Endothelial cell of hepatic sinusoid (primary cell): ENCODE measurements around the gene FAM131B.
"Not testable (repeated sequence)": the region's sequence is repeated elsewhere in the genome, so short reads cannot be mapped to it uniquely, and the experiment has no call there.

ENCODE experiments used
- in situ Hi-C: cut with HindIII; loops from 2 replicates; pipeline ENCODE4 v1.10.0; 2017; ENCODE audit warnings: low sequenced_read_pairs

Gene FAM131B

DNA sequence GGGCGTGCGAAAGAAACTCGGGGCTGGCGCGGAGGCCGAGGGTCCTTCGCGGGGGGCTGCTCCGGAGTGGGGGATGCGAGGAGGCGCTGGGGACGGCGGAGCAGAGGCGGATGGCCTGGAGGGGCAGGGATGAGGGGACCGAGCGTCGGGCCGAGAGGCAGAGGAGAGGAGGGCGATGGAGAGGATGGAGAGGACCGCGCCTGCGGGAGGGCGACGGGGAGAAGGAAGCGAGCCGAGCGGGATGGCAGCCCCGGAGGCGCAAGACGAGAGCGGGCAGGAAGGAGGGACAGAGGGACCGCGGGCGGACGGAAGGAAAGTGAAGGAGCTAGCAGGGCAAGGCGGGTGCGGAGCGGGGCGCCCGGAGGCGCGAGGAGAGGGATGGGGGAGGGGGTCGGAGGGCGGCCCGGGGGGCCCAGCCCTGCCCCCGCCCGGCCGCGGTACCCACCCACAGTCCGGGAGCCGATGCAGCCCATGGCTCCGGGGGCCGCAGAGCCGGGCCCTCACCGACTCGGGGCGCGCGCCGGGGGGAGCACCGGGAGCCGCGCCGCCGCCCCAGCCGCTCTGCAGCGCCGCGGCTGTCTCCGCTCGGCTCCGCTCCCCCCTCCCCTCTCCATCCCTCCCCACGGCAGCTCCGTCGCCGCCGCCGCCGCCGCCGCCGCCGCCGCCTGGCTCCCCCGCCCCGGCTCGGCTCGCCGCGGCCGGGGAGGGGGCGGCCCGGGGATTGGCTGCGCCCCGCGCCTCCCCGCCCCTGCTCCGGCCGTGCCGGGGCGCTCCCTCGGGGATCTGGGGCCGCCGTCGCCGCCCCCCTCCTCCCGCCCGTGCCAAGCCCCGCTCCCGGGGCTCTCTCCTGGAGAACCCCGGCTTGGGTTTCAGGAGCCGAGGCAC lies at the start of gene FAM131B:
FAM131B (minus strand) TSS at position 583 of the 885 bp plus-strand sequence; CDS start at position 473, 110 bp downstream.
- in situ Hi-C loops: no loop called here

DNA sequence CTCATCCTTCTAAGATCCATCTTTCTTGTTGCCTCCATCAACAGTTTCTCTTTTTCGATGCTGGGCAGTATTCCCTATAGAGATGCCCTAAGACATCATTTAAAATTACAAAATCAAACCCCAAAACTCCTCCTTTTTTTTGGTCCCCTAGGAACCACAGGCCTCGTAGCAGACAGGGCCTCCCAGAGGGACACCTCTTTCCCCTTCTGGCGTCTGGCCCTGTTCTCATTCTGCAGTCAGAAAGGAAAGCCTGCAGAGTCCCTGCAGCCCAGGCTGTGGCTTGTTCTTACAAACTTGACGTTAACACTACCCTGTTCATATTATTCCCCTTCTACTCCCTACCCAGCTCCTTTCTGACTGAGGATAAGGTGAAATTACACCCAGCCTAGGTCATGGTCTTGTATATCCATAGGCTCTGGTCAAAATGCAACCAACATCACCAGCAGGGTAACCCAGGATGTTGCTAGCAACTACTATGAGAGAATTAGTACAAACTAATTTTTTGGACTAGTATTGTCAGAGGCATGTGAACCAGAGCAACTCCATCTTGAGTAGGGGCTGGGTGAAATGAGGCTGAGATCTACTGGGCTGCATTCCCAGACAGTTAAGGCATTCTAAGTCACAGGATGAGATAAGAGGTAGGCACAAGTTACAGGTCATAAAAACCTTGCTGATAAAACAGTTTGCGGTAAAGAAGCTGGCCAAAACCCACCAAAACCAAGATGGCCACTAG lies 49.6 kb upstream of the FAM131B start:
- in situ Hi-C loops: loop anchor here (10.0 kb wide), 1 partner anchor 397 kb away; no protein-coding TSS in a partner anchor

DNA sequence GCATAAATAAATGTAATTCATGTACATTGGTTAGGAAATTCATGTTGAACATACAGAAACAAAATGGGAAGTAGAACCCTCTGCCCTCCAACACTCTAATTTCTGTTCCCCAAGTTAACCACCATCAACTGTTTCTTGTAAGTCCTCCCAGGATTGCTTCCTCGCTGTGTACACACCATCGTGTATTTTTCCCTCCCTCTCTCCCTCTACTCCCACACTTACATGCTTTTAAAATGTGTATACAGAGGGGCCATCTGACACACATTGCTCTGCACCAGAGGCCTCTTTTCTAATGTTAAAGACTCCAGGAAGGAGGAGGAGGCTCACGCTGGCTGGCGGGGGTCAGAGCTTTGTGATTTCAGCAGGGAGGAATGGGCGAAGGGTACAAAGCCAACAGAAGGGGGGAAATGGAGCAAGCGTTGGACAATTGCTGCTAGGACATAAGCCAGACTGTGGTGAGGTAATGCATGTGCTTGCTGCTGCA lies 48.0 kb upstream of the FAM131B start:
- in situ Hi-C loops: loop anchor here (10.0 kb wide), 1 partner anchor 396 kb away; no protein-coding TSS in a partner anchor

GRCh38 chr7:143408686-143409561 lies 46.4 kb upstream of the FAM131B start, which contains the start of gene EPHA1:
Gene EPHA1, minus strand, starts transcription at chr7:143408856. Its CDS starts 51 bp downstream, at chr7:143408805.
- in situ Hi-C loops: no loop called here

DNA sequence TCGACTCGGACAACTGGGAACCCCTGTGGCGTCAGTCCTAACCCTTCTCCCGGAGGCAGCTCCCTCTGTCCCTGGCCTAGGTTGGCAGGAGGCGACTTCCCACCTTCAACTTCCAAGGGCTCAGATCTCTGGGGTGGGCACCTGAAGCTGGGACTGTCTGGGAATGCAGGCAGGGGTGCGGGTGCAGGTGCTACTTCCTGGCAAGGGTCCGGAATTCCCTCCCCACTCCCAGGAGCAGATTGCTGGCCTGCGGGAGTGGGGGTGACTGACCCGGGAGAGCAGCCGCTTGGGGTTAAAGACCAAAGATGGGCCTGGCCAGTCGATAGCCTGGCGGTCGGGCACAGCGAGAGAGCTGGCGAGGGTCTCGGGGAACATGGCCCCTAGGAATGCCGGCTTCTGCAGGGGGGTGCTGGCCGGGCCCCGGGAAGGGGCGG lies 45.8 kb upstream of the FAM131B start:
- in situ Hi-C loops: no loop called here

DNA sequence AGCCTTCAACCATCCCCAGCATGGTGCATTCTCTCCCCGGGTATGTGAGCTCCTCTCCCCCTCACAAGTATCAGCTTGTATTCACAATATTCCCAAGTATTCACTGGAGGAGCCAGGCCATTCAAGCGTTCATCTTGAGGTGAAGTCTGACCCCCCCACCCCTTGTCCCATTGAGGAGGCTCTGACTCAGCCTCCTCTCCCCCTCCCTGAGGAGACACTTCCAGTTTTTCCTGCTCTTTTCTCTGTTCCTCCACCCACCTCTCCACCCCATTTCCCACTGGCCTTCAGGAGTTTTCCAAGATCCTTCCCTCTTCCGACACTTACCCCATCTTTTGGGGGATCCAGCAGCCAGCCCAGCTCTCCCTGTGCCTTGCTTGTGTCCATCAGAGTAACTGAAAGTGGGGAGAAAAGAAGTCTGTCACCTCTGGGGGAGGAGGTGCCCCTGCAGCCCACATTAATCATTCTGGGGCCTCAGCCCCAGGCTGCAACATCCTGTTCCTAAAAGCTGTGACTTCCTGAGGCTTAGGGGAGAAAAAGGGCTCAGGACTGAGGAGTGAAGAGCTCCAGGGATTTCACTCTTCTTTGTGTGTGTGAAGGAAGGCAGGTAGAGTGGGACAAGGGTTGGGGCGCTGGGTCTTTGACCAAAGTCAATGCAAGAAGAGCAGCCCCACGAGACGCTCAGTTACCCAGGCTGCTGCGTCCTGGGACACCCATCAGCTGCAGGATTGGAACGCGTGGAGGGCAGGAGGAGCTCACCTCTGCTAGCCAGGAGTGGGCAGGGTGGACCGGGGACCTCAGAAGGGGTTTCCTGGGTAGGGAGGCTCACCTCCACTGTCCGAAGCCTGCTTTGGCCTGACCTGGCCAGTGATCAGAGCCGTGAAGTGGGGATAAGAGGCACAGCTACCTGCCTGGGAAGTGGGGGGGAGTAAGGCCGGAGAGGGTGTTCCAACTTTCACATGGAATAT lies 45.1 kb upstream of the FAM131B start:
- in situ Hi-C loops: no loop called here

GRCh38 chr7:143406002-143406357 lies 43.5 kb upstream of the FAM131B start:
- in situ Hi-C loops: no loop called here

- in situ Hi-C loops: no loop called here
Observed at GRCh38 chr7:143405173-143406001, 42.9 kb upstream of the FAM131B start.

DNA sequence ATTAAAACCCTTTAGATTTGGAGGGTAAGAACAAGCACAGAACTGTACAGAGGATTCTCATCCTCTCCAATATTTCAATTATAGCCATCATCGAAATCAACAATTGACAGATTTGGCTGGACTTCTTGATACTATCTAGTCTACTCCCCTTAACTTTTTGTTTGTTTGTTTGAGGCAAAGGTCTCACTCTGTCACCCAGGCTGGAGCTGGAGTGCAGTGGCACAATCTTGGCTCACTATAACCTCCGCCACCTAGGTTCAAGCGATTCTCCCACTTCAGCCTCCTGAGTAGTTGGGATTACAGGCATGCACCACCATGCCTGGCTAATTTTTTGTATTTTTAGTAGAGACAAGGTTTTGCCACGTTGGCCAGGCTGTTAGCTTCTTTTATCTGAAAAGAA lies 39.7 kb upstream of the FAM131B start:
- in situ Hi-C loops: not testable (repeated sequence)

- in situ Hi-C loops: no loop called here
Observed at GRCh38 chr7:143401265-143401664, 38.8 kb upstream of the FAM131B start.

GRCh38 chr7:143399642-143400041 lies 37.1 kb upstream of the FAM131B start:
- in situ Hi-C loops: no loop called here

GRCh38 chr7:143399151-143399550 lies 36.6 kb upstream of the FAM131B start:
- in situ Hi-C loops: no loop called here

GRCh38 chr7:143398616-143399015 lies 36.1 kb upstream of the FAM131B start:
- in situ Hi-C loops: no loop called here

GRCh38 chr7:143397710-143398530 lies 35.4 kb upstream of the FAM131B start:
- in situ Hi-C loops: no loop called here

GRCh38 chr7:143396625-143397556 lies 34.4 kb upstream of the FAM131B start:
- in situ Hi-C loops: no loop called here

DNA sequence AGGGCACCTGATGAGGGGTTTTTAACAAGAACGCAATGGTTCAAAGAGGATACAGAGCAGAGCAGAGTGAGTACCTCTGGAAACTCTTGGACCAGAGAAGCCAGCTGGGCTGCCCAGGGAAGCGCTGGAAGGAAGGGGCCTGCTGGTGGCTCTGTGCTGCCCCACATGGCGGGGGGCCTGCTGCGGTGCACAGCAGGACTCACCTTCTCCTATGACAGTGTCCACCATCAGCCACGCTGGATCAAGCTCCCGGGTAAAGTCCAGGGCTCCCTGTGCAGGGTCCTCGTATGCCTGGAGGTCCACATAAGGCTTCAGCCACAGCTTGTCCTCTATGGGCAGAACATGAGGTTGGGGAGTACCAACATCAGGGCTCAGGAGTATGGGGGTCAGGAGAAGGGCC lies 33.7 kb upstream of the FAM131B start:
- in situ Hi-C loops: no loop called here
